Fibroblast of lung (primary cell): ENCODE results near the gene SMAD5.

Experiments used
- EZH2 ChIP-seq: IDR thresholded peaks from 2 replicates; pipeline ENCODE4 v1.5.1; 2012; ENCODE audit warnings: low read length, control low read depth, mild to moderate bottlenecking; ENCODE audit errors: missing control alignments
- TF ChIP-seq, protein P1 (sequence below), 2 donors: IDR thresholded peaks in 1 of 2; conservative IDR thresholded peaks in 1 of 2; 1 replicate in 1 of 2; 2 replicates in 1 of 2; pipeline ENCODE4 v1.5.1; 2011 to 2012; ENCODE audit warnings: low read length in 2 of 2, control low read depth in 1 of 2, inconsistent platforms in 1 of 2, low read depth in 1 of 2, mild to moderate bottlenecking in 1 of 2

GRCh38 chr5:136086783-136087566 lies 45.7 kb upstream of the SMAD5 start:
- TF ChIP-seq, protein P1, sequence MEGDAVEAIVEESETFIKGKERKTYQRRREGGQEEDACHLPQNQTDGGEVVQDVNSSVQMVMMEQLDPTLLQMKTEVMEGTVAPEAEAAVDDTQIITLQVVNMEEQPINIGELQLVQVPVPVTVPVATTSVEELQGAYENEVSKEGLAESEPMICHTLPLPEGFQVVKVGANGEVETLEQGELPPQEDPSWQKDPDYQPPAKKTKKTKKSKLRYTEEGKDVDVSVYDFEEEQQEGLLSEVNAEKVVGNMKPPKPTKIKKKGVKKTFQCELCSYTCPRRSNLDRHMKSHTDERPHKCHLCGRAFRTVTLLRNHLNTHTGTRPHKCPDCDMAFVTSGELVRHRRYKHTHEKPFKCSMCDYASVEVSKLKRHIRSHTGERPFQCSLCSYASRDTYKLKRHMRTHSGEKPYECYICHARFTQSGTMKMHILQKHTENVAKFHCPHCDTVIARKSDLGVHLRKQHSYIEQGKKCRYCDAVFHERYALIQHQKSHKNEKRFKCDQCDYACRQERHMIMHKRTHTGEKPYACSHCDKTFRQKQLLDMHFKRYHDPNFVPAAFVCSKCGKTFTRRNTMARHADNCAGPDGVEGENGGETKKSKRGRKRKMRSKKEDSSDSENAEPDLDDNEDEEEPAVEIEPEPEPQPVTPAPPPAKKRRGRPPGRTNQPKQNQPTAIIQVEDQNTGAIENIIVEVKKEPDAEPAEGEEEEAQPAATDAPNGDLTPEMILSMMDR (conservative IDR thresholded peaks at IDR 0.05 in 1 of 2, IDR thresholded peaks at IDR 0.05 in 1 of 2; ENCODE audit: low read depth in 1 of 2, low read length in 2 of 2) = no peak
- TF ChIP-seq EZH2 = no peak
